ENCODE data around the gene CTF1. TPM values are rescaled to one million over a fixed set of nuclear protein-coding genes. Genes with fewer than 3 reads are reported as not detected.

The CTF1 gene
- total RNA-seq, 1 experiment from 2014 or later = 1.4 TPM

- TF ChIP-seq, protein P1, sequence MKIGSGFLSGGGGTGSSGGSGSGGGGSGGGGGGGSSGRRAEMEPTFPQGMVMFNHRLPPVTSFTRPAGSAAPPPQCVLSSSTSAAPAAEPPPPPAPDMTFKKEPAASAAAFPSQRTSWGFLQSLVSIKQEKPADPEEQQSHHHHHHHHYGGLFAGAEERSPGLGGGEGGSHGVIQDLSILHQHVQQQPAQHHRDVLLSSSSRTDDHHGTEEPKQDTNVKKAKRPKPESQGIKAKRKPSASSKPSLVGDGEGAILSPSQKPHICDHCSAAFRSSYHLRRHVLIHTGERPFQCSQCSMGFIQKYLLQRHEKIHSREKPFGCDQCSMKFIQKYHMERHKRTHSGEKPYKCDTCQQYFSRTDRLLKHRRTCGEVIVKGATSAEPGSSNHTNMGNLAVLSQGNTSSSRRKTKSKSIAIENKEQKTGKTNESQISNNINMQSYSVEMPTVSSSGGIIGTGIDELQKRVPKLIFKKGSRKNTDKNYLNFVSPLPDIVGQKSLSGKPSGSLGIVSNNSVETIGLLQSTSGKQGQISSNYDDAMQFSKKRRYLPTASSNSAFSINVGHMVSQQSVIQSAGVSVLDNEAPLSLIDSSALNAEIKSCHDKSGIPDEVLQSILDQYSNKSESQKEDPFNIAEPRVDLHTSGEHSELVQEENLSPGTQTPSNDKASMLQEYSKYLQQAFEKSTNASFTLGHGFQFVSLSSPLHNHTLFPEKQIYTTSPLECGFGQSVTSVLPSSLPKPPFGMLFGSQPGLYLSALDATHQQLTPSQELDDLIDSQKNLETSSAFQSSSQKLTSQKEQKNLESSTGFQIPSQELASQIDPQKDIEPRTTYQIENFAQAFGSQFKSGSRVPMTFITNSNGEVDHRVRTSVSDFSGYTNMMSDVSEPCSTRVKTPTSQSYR (CRISPR knock-in tag; IDR thresholded peaks at IDR 0.05) = 0 out of 2 replicates have a peak, but pooled peaks have one; percentile 65
- TF ChIP-seq FOXK1 (CRISPR knock-in tag; IDR thresholded peaks at IDR 0.05) (peak; percentile 75), ZNF396 (CRISPR knock-in tag; IDR thresholded peaks at IDR 0.05; ENCODE audit: borderline replicate concordance) (no peak), ZBTB43 (CRISPR knock-in tag; IDR thresholded peaks at IDR 0.05) (0 out of 2 replicates have a peak, but pooled peaks have one; percentile 62), NFYB (CRISPR knock-in tag; conservative IDR thresholded peaks at IDR 0.05; ENCODE audit: low read depth) (no peak), HMGXB4 (CRISPR knock-in tag; IDR thresholded peaks at IDR 0.05) (0 out of 2 replicates have a peak, but pooled peaks have one; percentile 39), KAT7 (CRISPR knock-in tag; IDR thresholded peaks at IDR 0.05; ENCODE audit: borderline replicate concordance) (0 out of 2 replicates have a peak, but pooled peaks have one; percentile 80), NFE2L1 (CRISPR knock-in tag; IDR thresholded peaks at IDR 0.05) (peak; percentile 85), PRDM15 (CRISPR knock-in tag; IDR thresholded peaks at IDR 0.05) (peak; percentile 22; the same call in 1 of the 2 replicates), AR (CRISPR knock-in tag; IDR thresholded peaks at IDR 0.05) (no peak), MLX (CRISPR knock-in tag; IDR thresholded peaks at IDR 0.05) (no peak), FOXP4 (CRISPR knock-in tag; IDR thresholded peaks at IDR 0.05) (peak; percentile 86; the same call in 1 of the 2 replicates), CBFB (CRISPR knock-in tag; IDR thresholded peaks at IDR 0.05; ENCODE audit: low read depth) (no peak), E2F5 (CRISPR knock-in tag; IDR thresholded peaks at IDR 0.05) (no peak; the same call in 1 of the 2 replicates), NR2C2 (CRISPR knock-in tag; IDR thresholded peaks at IDR 0.05) (no peak; the same call in 1 of the 2 replicates)
These were observed 2.5 kb upstream of the CTF1 start, which contains the start of gene BCL7C (continued) for GRCh38 chr16:30893744-30894539.
